ENCODE results near the gene PROSER2. TPM values are rescaled to one million over a fixed set of nuclear protein-coding genes. Genes with fewer than 3 reads are reported as not detected.

Gene PROSER2
- total and polyA plus RNA-seq, 9 of the 15 experiments (the other 6 are each of a cell fraction or from before 2014, with no cell fraction given): 0.62 to 14.8 (median 2.9) TPM

DNA sequence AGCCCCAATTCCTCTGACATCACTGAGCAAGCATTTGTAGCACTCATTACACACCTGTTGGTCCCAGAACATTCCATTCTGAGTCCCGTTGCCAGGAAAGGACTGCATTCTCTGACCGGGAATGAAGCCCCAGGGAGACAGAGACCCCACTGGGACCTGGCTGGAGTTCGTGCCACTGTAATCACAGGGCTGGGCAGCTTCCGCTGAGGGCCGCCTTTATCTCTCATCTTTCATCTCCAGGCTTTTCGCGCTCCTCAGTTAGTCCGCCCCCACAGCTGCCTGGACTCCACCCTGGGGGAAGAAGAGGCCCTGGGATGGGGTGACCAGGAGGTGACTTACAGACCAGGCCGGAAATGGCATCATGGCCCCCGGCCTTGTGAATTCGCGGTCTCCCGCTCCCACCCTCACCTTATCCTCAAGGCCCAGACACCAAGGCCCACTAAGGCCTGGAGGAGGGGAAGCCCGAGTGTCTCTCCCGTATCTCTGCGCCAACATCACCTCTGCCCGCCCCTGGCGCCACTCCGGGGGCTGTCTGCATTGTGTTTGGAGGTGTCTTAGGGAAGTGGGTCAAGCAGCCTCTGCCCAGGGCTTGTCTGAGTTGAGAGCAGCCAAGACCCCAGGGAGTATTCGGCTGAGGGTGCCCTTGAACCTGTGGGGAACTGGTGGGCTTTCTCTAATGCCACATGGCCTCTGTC is 75.4 kb downstream of the PROSER2 start (continued):
- TF ChIP-seq, protein P1, sequence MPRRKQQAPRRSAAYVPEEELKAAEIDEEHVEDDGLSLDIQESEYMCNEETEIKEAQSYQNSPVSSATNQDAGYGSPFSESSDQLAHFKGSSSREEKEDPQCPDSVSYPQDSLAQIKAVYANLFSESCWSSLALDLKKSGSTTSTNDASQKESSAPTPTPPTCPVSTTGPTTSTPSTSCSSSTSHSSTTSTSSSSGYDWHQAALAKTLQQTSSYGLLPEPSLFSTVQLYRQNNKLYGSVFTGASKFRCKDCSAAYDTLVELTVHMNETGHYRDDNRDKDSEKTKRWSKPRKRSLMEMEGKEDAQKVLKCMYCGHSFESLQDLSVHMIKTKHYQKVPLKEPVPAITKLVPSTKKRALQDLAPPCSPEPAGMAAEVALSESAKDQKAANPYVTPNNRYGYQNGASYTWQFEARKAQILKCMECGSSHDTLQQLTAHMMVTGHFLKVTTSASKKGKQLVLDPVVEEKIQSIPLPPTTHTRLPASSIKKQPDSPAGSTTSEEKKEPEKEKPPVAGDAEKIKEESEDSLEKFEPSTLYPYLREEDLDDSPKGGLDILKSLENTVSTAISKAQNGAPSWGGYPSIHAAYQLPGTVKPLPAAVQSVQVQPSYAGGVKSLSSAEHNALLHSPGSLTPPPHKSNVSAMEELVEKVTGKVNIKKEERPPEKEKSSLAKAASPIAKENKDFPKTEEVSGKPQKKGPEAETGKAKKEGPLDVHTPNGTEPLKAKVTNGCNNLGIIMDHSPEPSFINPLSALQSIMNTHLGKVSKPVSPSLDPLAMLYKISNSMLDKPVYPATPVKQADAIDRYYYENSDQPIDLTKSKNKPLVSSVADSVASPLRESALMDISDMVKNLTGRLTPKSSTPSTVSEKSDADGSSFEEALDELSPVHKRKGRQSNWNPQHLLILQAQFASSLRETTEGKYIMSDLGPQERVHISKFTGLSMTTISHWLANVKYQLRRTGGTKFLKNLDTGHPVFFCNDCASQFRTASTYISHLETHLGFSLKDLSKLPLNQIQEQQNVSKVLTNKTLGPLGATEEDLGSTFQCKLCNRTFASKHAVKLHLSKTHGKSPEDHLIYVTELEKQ (CRISPR knock-in tag; IDR thresholded peaks at IDR 0.05): no peak
- TF ChIP-seq ZKSCAN8 (CRISPR knock-in tag; IDR thresholded peaks at IDR 0.05) (peak; percentile 62; the same call in 1 of the 2 replicates), ZNF785 (CRISPR knock-in tag; IDR thresholded peaks at IDR 0.05) (no peak), TEAD1 (CRISPR knock-in tag; IDR thresholded peaks at IDR 0.05) (peak in 1 of 2 experiments; percentile 92; a peak in 2 of 4 replicates), ZNF146 (CRISPR knock-in tag; IDR thresholded peaks at IDR 0.05; ENCODE audit: unreplicated experiment) (no peak), ZNF583 (CRISPR knock-in tag; IDR thresholded peaks at IDR 0.05) (peak; percentile 47; the same call in 1 of the 2 replicates), CHD1 (IDR thresholded peaks at IDR 0.05; ENCODE audit: low read length) (no peak)
- TF ChIP-seq, protein P2, sequence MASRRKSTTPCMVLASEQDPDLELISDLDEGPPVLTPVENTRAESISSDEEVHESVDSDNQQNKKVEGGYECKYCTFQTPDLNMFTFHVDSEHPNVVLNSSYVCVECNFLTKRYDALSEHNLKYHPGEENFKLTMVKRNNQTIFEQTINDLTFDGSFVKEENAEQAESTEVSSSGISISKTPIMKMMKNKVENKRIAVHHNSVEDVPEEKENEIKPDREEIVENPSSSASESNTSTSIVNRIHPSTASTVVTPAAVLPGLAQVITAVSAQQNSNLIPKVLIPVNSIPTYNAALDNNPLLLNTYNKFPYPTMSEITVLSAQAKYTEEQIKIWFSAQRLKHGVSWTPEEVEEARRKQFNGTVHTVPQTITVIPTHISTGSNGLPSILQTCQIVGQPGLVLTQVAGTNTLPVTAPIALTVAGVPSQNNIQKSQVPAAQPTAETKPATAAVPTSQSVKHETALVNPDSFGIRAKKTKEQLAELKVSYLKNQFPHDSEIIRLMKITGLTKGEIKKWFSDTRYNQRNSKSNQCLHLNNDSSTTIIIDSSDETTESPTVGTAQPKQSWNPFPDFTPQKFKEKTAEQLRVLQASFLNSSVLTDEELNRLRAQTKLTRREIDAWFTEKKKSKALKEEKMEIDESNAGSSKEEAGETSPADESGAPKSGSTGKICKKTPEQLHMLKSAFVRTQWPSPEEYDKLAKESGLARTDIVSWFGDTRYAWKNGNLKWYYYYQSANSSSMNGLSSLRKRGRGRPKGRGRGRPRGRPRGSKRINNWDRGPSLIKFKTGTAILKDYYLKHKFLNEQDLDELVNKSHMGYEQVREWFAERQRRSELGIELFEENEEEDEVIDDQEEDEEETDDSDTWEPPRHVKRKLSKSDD (conservative IDR thresholded peaks at IDR 0.05; ENCODE audit: low read length): no peak
- TF ChIP-seq, protein P3, sequence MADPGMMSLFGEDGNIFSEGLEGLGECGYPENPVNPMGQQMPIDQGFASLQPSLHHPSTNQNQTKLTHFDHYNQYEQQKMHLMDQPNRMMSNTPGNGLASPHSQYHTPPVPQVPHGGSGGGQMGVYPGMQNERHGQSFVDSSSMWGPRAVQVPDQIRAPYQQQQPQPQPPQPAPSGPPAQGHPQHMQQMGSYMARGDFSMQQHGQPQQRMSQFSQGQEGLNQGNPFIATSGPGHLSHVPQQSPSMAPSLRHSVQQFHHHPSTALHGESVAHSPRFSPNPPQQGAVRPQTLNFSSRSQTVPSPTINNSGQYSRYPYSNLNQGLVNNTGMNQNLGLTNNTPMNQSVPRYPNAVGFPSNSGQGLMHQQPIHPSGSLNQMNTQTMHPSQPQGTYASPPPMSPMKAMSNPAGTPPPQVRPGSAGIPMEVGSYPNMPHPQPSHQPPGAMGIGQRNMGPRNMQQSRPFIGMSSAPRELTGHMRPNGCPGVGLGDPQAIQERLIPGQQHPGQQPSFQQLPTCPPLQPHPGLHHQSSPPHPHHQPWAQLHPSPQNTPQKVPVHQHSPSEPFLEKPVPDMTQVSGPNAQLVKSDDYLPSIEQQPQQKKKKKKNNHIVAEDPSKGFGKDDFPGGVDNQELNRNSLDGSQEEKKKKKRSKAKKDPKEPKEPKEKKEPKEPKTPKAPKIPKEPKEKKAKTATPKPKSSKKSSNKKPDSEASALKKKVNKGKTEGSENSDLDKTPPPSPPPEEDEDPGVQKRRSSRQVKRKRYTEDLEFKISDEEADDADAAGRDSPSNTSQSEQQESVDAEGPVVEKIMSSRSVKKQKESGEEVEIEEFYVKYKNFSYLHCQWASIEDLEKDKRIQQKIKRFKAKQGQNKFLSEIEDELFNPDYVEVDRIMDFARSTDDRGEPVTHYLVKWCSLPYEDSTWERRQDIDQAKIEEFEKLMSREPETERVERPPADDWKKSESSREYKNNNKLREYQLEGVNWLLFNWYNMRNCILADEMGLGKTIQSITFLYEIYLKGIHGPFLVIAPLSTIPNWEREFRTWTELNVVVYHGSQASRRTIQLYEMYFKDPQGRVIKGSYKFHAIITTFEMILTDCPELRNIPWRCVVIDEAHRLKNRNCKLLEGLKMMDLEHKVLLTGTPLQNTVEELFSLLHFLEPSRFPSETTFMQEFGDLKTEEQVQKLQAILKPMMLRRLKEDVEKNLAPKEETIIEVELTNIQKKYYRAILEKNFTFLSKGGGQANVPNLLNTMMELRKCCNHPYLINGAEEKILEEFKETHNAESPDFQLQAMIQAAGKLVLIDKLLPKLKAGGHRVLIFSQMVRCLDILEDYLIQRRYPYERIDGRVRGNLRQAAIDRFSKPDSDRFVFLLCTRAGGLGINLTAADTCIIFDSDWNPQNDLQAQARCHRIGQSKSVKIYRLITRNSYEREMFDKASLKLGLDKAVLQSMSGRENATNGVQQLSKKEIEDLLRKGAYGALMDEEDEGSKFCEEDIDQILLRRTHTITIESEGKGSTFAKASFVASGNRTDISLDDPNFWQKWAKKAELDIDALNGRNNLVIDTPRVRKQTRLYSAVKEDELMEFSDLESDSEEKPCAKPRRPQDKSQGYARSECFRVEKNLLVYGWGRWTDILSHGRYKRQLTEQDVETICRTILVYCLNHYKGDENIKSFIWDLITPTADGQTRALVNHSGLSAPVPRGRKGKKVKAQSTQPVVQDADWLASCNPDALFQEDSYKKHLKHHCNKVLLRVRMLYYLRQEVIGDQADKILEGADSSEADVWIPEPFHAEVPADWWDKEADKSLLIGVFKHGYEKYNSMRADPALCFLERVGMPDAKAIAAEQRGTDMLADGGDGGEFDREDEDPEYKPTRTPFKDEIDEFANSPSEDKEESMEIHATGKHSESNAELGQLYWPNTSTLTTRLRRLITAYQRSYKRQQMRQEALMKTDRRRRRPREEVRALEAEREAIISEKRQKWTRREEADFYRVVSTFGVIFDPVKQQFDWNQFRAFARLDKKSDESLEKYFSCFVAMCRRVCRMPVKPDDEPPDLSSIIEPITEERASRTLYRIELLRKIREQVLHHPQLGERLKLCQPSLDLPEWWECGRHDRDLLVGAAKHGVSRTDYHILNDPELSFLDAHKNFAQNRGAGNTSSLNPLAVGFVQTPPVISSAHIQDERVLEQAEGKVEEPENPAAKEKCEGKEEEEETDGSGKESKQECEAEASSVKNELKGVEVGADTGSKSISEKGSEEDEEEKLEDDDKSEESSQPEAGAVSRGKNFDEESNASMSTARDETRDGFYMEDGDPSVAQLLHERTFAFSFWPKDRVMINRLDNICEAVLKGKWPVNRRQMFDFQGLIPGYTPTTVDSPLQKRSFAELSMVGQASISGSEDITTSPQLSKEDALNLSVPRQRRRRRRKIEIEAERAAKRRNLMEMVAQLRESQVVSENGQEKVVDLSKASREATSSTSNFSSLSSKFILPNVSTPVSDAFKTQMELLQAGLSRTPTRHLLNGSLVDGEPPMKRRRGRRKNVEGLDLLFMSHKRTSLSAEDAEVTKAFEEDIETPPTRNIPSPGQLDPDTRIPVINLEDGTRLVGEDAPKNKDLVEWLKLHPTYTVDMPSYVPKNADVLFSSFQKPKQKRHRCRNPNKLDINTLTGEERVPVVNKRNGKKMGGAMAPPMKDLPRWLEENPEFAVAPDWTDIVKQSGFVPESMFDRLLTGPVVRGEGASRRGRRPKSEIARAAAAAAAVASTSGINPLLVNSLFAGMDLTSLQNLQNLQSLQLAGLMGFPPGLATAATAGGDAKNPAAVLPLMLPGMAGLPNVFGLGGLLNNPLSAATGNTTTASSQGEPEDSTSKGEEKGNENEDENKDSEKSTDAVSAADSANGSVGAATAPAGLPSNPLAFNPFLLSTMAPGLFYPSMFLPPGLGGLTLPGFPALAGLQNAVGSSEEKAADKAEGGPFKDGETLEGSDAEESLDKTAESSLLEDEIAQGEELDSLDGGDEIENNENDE (IDR thresholded peaks at IDR 0.05; ENCODE audit: low read depth, low read length): no peak
